Thoracic aorta (tissue), 2 donors: ENCODE results near the gene DIP2C. TPM values are rescaled to one million over a fixed set of nuclear protein-coding genes. Genes with fewer than 3 reads are reported as not detected.

ENCODE experiments used
- ATAC-seq: fragments of 150-250 bp; one replicate; pipeline ENCODE4 v1.8.0; 2017; ENCODE audit warnings: low read depth; ENCODE audit not compliant: insufficient number of reproducible peaks, low FRiP score
- DNase-seq: peaks from one replicate; pipeline ENCODE4 v3.0.0-alpha.2; 2020; ENCODE audit warnings: low spot score
- H3K27ac ChIP-seq, 2 donors: fragments of 200-600 bp; sonication (generic); 1 replicate in 1 of 2; 2 replicates in 1 of 2; pipeline ENCODE4 v1.5.1; 2016; ENCODE audit warnings: mild to moderate bottlenecking in 2 of 2, moderate library complexity in 2 of 2
- H3K27me3 ChIP-seq: fragments of 200-600 bp; sonication (generic); replicated peaks from 2 replicates; pipeline ENCODE4 v1.6.0; 2016; ENCODE audit warnings: mild to moderate bottlenecking; ENCODE audit not compliant: insufficient read depth
- H3K36me3 ChIP-seq: fragments of 200-600 bp; sonication (generic); one replicate; pipeline ENCODE4 v1.5.1; 2016
- H3K4me1 ChIP-seq, 2 donors: fragments of 200-600 bp; sonication (generic); 1 replicate in 1 of 2; 2 replicates in 1 of 2; pipeline versions ENCODE4 v1.5.1 to v1.6.0; 2016; ENCODE audit warnings: low read depth in 2 of 2, mild to moderate bottlenecking in 1 of 2; ENCODE audit not compliant: control insufficient read depth in 1 of 2
- H3K4me3 ChIP-seq: fragments of 200-600 bp; sonication (generic); 2 replicates; pipeline ENCODE4 v1.5.1; 2016; ENCODE audit warnings: mild to moderate bottlenecking
- H3K9me3 ChIP-seq: fragments of 200-600 bp; sonication (generic); 2 replicates; pipeline ENCODE4 v1.5.1; 2016
- CTCF ChIP-seq: fragments of 200-600 bp; sonication (generic); IDR thresholded peaks from one replicate; pipeline ENCODE4 v1.5.1; 2019; ENCODE audit warnings: antibody characterized with exemption
- total RNA-seq, 2 donors: library from RNA; depleted of rRNA; stranded (reverse); fragments of >200 nt; gene quantifications; one replicate each; pipeline versions ENCODE4 v1.1.0 to v1.2.3, GENCODE V29; 2016

Gene DIP2C
- total RNA-seq, 2 donors from 2014 or later = 36.8 to 44.0 TPM

- Histone ChIP-seq H3K4me1 (no peaks in the 10 kb centered on the region), H3K36me3 (no peaks in the 10 kb centered on the region), H3K9me3 (no peaks in the 10 kb centered on the region), H3K27me3 (no peaks in the 10 kb centered on the region), H3K4me3 (no peak overlapping the region), H3K27ac (no peak overlapping the region)
- no peak for TF ChIP-seq CTCF
- no peak for DNase-seq
- no peak for ATAC-seq
Measured at GRCh38 chr10:443459-443858, 246.0 kb downstream of the DIP2C start.

GRCh38 chr10:442209-442608 lies 247.3 kb downstream of the DIP2C start:
- ATAC-seq = no peak
- no peak overlapping the region for H3K4me3 ChIP-seq
- no peaks in the 10 kb centered on the region for H3K27me3 ChIP-seq
- DNase-seq = no peak
- H3K9me3 ChIP-seq = no peaks in the 10 kb centered on the region
- TF ChIP-seq CTCF = no peak
- peaks cover 4% of the 10 kb centered on the region for H3K36me3 ChIP-seq
- no peak overlapping the region for H3K27ac ChIP-seq
- no peaks in the 10 kb centered on the region for H3K4me1 ChIP-seq

- Histone ChIP-seq H3K9me3 (no peaks in the 10 kb centered on the region), H3K27me3 (no peaks in the 10 kb centered on the region), H3K36me3 (peaks cover 5% of the 10 kb centered on the region), H3K27ac (no peak overlapping the region), H3K4me1 (no peaks in the 10 kb centered on the region), H3K4me3 (no peak overlapping the region)
- TF ChIP-seq CTCF = no peak
- ATAC-seq = no peak
- no peak for DNase-seq
Measured at GRCh38 chr10:441659-442058, 247.8 kb downstream of the DIP2C start.

- no peak overlapping the region for H3K27ac ChIP-seq
Measured at GRCh38 chr10:440127-440526, 249.3 kb downstream of the DIP2C start.

GRCh38 chr10:437698-438490 lies 251.6 kb downstream of the DIP2C start:
- TF ChIP-seq CTCF = no peak
- no peak for DNase-seq
- Histone ChIP-seq H3K4me3 (no peak overlapping the region), H3K27ac (no peak overlapping the region), H3K36me3 (peaks cover 5% of the 10 kb centered on the region), H3K9me3 (no peaks in the 10 kb centered on the region), H3K4me1 (no peaks in the 10 kb centered on the region), H3K27me3 (no peaks in the 10 kb centered on the region)
- no peak for ATAC-seq

More at GRCh38 chr10:440127-440526, 249.3 kb downstream of the DIP2C start:
- ATAC-seq = no peak
- H3K4me1 ChIP-seq = no peaks in the 10 kb centered on the region
- H3K27me3 ChIP-seq = no peaks in the 10 kb centered on the region
- TF ChIP-seq CTCF = no peak
- no peak for DNase-seq
- peaks cover 5% of the 10 kb centered on the region for H3K36me3 ChIP-seq
- H3K4me3 ChIP-seq = no peak overlapping the region
- no peaks in the 10 kb centered on the region for H3K9me3 ChIP-seq
